ENCODE measurements around the gene CDH4. TPM values are rescaled to one million over a fixed set of nuclear protein-coding genes. Genes with fewer than 3 reads are reported as not detected.

The CDH4 gene
- total RNA-seq, 2 experiments from 2014 or later = 0.11 to 0.18 TPM

- no peaks in the 10 kb centered on the region for H3K27me3 Mint-ChIP-seq
- H3K27ac Mint-ChIP-seq = no peak overlapping the region
- no peak overlapping the region for H3K4me3 Mint-ChIP-seq
- ATAC-seq (no peak), DNase-seq (no peak)
- H3K9me3 Mint-ChIP-seq = no peaks in the 10 kb centered on the region
- no peaks in the 10 kb centered on the region for H3K4me1 Mint-ChIP-seq (ENCODE audit: low read depth)
- intact Hi-C loops (cut with micrococcal nuclease) = no loop called here
- POLR2A ChIA-PET = no interaction called here
- no peaks in the 10 kb centered on the region for H3K36me3 Mint-ChIP-seq (ENCODE audit: low read depth)
- TF ChIP-seq CTCF (IDR thresholded peaks at IDR 0.05) = no peak
- CTCF ChIA-PET = no interaction called here
These were observed 109.4 kb downstream of the CDH4 start for GRCh38 chr20:61361501-61361900.

- ATAC-seq = no peak
- no peaks in the 10 kb centered on the region for H3K27me3 Mint-ChIP-seq
- H3K36me3 Mint-ChIP-seq (ENCODE audit: low read depth) = no peaks in the 10 kb centered on the region
- POLR2A ChIA-PET = no interaction called here
- no peaks in the 10 kb centered on the region for H3K9me3 Mint-ChIP-seq
- H3K4me1 Mint-ChIP-seq (ENCODE audit: low read depth) = no peaks in the 10 kb centered on the region
- CTCF ChIA-PET = no interaction called here
- no peak overlapping the region for H3K4me3 Mint-ChIP-seq
- intact Hi-C loops (cut with micrococcal nuclease) = no loop called here
- no peak for DNase-seq
- no peak overlapping the region for H3K27ac Mint-ChIP-seq
- no peak for TF ChIP-seq CTCF (IDR thresholded peaks at IDR 0.05)
These were observed 112.1 kb downstream of the CDH4 start for GRCh38 chr20:61364147-61364546.

GRCh38 chr20:61366914-61367313 is 114.9 kb downstream of the CDH4 start:
- H3K36me3 Mint-ChIP-seq (ENCODE audit: low read depth) = no peaks in the 10 kb centered on the region
- no peak overlapping the region for H3K4me3 Mint-ChIP-seq
- no peak for TF ChIP-seq CTCF (IDR thresholded peaks at IDR 0.05)
- no peaks in the 10 kb centered on the region for H3K27me3 Mint-ChIP-seq
- no peak overlapping the region for H3K27ac Mint-ChIP-seq
- POLR2A ChIA-PET = interaction anchor here (0.6 kb wide), 1 partner anchor 206 kb away, joined by 3 read pairs; no protein-coding TSS in a partner anchor
- H3K4me1 Mint-ChIP-seq (ENCODE audit: low read depth) = no peaks in the 10 kb centered on the region
- CTCF ChIA-PET = no interaction called here
- intact Hi-C loops (cut with micrococcal nuclease) = no loop called here
- H3K9me3 Mint-ChIP-seq = no peaks in the 10 kb centered on the region
- ATAC-seq = no peak
- no peak for DNase-seq

GRCh38 chr20:61369731-61370520 is 117.9 kb downstream of the CDH4 start:
- H3K36me3 Mint-ChIP-seq (ENCODE audit: low read depth) = no peaks in the 10 kb centered on the region
- TF ChIP-seq CTCF (IDR thresholded peaks at IDR 0.05) = no peak
- ChIA-PET CTCF (no interaction called here), POLR2A (no interaction called here)
- H3K4me3 Mint-ChIP-seq = no peak overlapping the region
- no peak overlapping the region for H3K27ac Mint-ChIP-seq
- H3K9me3 Mint-ChIP-seq = no peaks in the 10 kb centered on the region
- no peak for DNase-seq
- H3K27me3 Mint-ChIP-seq = no peaks in the 10 kb centered on the region
- ATAC-seq = no peak
- H3K4me1 Mint-ChIP-seq (ENCODE audit: low read depth) = no peaks in the 10 kb centered on the region
- intact Hi-C loops (cut with micrococcal nuclease) = no loop called here

- no peak for TF ChIP-seq CTCF (IDR thresholded peaks at IDR 0.05)
- no peak for DNase-seq
- ATAC-seq = no peak
- Mint-ChIP-seq H3K36me3 (ENCODE audit: low read depth) (no peaks in the 10 kb centered on the region), H3K9me3 (no peaks in the 10 kb centered on the region), H3K4me1 (ENCODE audit: low read depth) (no peaks in the 10 kb centered on the region), H3K4me3 (no peak overlapping the region), H3K27me3 (no peaks in the 10 kb centered on the region), H3K27ac (no peak overlapping the region)
- intact Hi-C loops (cut with micrococcal nuclease) = no loop called here
- POLR2A ChIA-PET = no interaction called here
- CTCF ChIA-PET = no interaction called here
These were observed 118.8 kb downstream of the CDH4 start for GRCh38 chr20:61370841-61371303.
